ENCODE measurements around the gene TOLLIP. TPM values are rescaled to one million over a fixed set of nuclear protein-coding genes. Genes with fewer than 3 reads are reported as not detected.
"Not testable (repeated sequence)": the region's sequence is repeated elsewhere in the genome, so short reads cannot be mapped to it uniquely, and the experiment has no call there.

The TOLLIP gene
- total RNA-seq, 1 donor from 2014 or later, result 65.3 TPM

GRCh38 chr11:1243521-1243920, 65.9 kb downstream of the TOLLIP start:
- not testable (repeated sequence) for H3K27ac Mint-ChIP-seq (ENCODE audit: unreplicated experiment); H3K36me3 Mint-ChIP-seq (ENCODE audit: low read depth, unreplicated experiment); DNase-seq (ENCODE audit: low spot score); H3K4me1 Mint-ChIP-seq (ENCODE audit: unreplicated experiment); H3K4me3 Mint-ChIP-seq (ENCODE audit: unreplicated experiment)
- Mint-ChIP-seq H3K27me3 (ENCODE audit: unreplicated experiment) (peaks cover 16% of the 10 kb centered on the region), H3K9me3 (ENCODE audit: unreplicated experiment) (peaks cover 11% of the 10 kb centered on the region)

- not testable (repeated sequence) for H3K4me3 Mint-ChIP-seq (ENCODE audit: unreplicated experiment); H3K27ac Mint-ChIP-seq (ENCODE audit: unreplicated experiment); DNase-seq (ENCODE audit: low spot score); H3K36me3 Mint-ChIP-seq (ENCODE audit: low read depth, unreplicated experiment); H3K4me1 Mint-ChIP-seq (ENCODE audit: unreplicated experiment)
- peaks cover 21% of the 10 kb centered on the region for H3K27me3 Mint-ChIP-seq (ENCODE audit: unreplicated experiment)
- peaks cover 11% of the 10 kb centered on the region for H3K9me3 Mint-ChIP-seq (ENCODE audit: unreplicated experiment)
These were observed 66.7 kb downstream of the TOLLIP start for GRCh38 chr11:1242751-1243150.

- Mint-ChIP-seq H3K27ac (ENCODE audit: unreplicated experiment) (no peak overlapping the region), H3K9me3 (ENCODE audit: unreplicated experiment) (peaks cover 11% of the 10 kb centered on the region), H3K4me1 (ENCODE audit: unreplicated experiment) (no peaks in the 10 kb centered on the region), H3K27me3 (ENCODE audit: unreplicated experiment) (peaks cover 21% of the 10 kb centered on the region), H3K36me3 (ENCODE audit: low read depth, unreplicated experiment) (peaks cover 4% of the 10 kb centered on the region), H3K4me3 (ENCODE audit: unreplicated experiment) (no peak overlapping the region)
- no peak for TF ChIP-seq CTCF (IDR thresholded peaks at IDR 0.05; ENCODE audit: unreplicated experiment)
- DNase-seq (ENCODE audit: low spot score), result no peak
These were observed 67.1 kb downstream of the TOLLIP start for GRCh38 chr11:1242289-1242688.

GRCh38 chr11:1241706-1242105, 67.7 kb downstream of the TOLLIP start:
- H3K27ac Mint-ChIP-seq (ENCODE audit: unreplicated experiment), result no peak overlapping the region
- DNase-seq (ENCODE audit: low spot score), result no peak
- no peaks in the 10 kb centered on the region for H3K4me1 Mint-ChIP-seq (ENCODE audit: unreplicated experiment)
- H3K9me3 Mint-ChIP-seq (ENCODE audit: unreplicated experiment), result peaks cover 11% of the 10 kb centered on the region
- peaks cover 21% of the 10 kb centered on the region for H3K27me3 Mint-ChIP-seq (ENCODE audit: unreplicated experiment)
- TF ChIP-seq CTCF (IDR thresholded peaks at IDR 0.05; ENCODE audit: unreplicated experiment), result no peak
- peaks cover 4% of the 10 kb centered on the region for H3K36me3 Mint-ChIP-seq (ENCODE audit: low read depth, unreplicated experiment)
- no peak overlapping the region for H3K4me3 Mint-ChIP-seq (ENCODE audit: unreplicated experiment)

- TF ChIP-seq CTCF (IDR thresholded peaks at IDR 0.05; ENCODE audit: unreplicated experiment), result no peak
- Mint-ChIP-seq H3K36me3 (ENCODE audit: low read depth, unreplicated experiment) (no peaks in the 10 kb centered on the region), H3K27ac (ENCODE audit: unreplicated experiment) (no peak overlapping the region), H3K4me1 (ENCODE audit: unreplicated experiment) (no peaks in the 10 kb centered on the region), H3K27me3 (ENCODE audit: unreplicated experiment) (peaks cover 18% of the 10 kb centered on the region), H3K9me3 (ENCODE audit: unreplicated experiment) (peaks cover 7% of the 10 kb centered on the region), H3K4me3 (ENCODE audit: unreplicated experiment) (no peak overlapping the region)
- DNase-seq (ENCODE audit: low spot score), result no peak
These were observed 68.7 kb downstream of the TOLLIP start for GRCh38 chr11:1240771-1241170.

GRCh38 chr11:1239596-1240205, 69.7 kb downstream of the TOLLIP start:
- no peaks in the 10 kb centered on the region for H3K36me3 Mint-ChIP-seq (ENCODE audit: low read depth, unreplicated experiment)
- peaks cover 16% of the 10 kb centered on the region for H3K27me3 Mint-ChIP-seq (ENCODE audit: unreplicated experiment)
- no peaks in the 10 kb centered on the region for H3K4me1 Mint-ChIP-seq (ENCODE audit: unreplicated experiment)
- DNase-seq (ENCODE audit: low spot score), result no peak
- peaks cover 6% of the 10 kb centered on the region for H3K9me3 Mint-ChIP-seq (ENCODE audit: unreplicated experiment)
- H3K27ac Mint-ChIP-seq (ENCODE audit: unreplicated experiment), result no peak overlapping the region
- H3K4me3 Mint-ChIP-seq (ENCODE audit: unreplicated experiment), result no peak overlapping the region
- no peak for TF ChIP-seq CTCF (IDR thresholded peaks at IDR 0.05; ENCODE audit: unreplicated experiment)
